OCI-LY7 (cell line): ENCODE data around the gene SNAI3. TPM values are rescaled to one million over a fixed set of nuclear protein-coding genes. Genes with fewer than 3 reads are reported as not detected.
"Not testable (repeated sequence)": the region's sequence is repeated elsewhere in the genome, so short reads cannot be mapped to it uniquely, and the experiment has no call there.

Experiments
- BruUV-seq: library from RNA; stranded (reverse); fragments of 400-500 nt; replicated peaks from 2 replicates; lab custom pipeline; 2021; lab: Mats Ljungman, UMichigan
- CTCF ChIA-PET: fragments of 300-600 bp; sonication (Branson Sonifier 250); formaldehyde crosslinking; loops from one replicate; lab custom pipeline; 2022; ENCODE audit warnings: antibody characterized with exemption; ENCODE audit not compliant: unreplicated experiment; lab: Charles Lee
- POLR2A ChIA-PET: fragments of 300-600 bp; sonication (Branson Sonifier 250); formaldehyde crosslinking; loops from one replicate; lab custom pipeline; 2022; ENCODE audit warnings: antibody characterized with exemption; lab: Charles Lee
- DNase-seq: peaks from one replicate; pipeline ENCODE4 v3.0.0-alpha.2; 2015; ENCODE audit warnings: low spot score
- H2AFZ ChIP-seq: fragments of 200-600 bp; sonication (generic), shearing (Covaris generic); 2 replicates; pipeline ENCODE4 v1.6.1; 2014; ENCODE audit warnings: mild to moderate bottlenecking, antibody characterized with exemption, low read length, moderate library complexity
- H3K27ac ChIP-seq: fragments of 200-600 bp; sonication (generic); 2 replicates; pipeline ENCODE4 v1.5.1; 2014; ENCODE audit warnings: mixed run types, low read depth, mild to moderate bottlenecking, moderate library complexity, low read length, inconsistent platforms; ENCODE audit not compliant: poor library complexity, severe bottlenecking
- H3K36me3 ChIP-seq: fragments of 200-600 bp; sonication (generic); 2 replicates; pipeline ENCODE4 v1.6.1; 2014; ENCODE audit warnings: mild to moderate bottlenecking, antibody characterized with exemption, low read length, moderate library complexity, mixed read lengths; ENCODE audit not compliant: insufficient read depth
- H3K4me1 ChIP-seq: fragments of 200-600 bp; sonication (generic); 2 replicates; pipeline ENCODE4 v1.5.1; 2014; ENCODE audit warnings: mild to moderate bottlenecking, low read length; ENCODE audit not compliant: insufficient read depth, poor library complexity, severe bottlenecking
- H3K4me2 ChIP-seq: fragments of 200-600 bp; sonication (generic); 2 replicates; pipeline ENCODE4 v1.6.1; 2014; ENCODE audit warnings: mild to moderate bottlenecking, low read length
- H3K4me3 ChIP-seq: fragments of 200-600 bp; sonication (generic); 2 replicates; pipeline ENCODE4 v1.5.1; 2014; ENCODE audit warnings: mild to moderate bottlenecking, low read depth, low read length; ENCODE audit not compliant: poor library complexity, severe bottlenecking
- H3K79me2 ChIP-seq: fragments of 200-600 bp; sonication (generic); 2 replicates; pipeline ENCODE4 v1.6.1; 2016; ENCODE audit warnings: low read depth, mild to moderate bottlenecking, low read length, moderate library complexity, mixed read lengths; ENCODE audit not compliant: insufficient read depth
- H3K9me2 ChIP-seq: fragments of 200-600 bp; sonication (generic); 2 replicates; pipeline ENCODE4 v1.6.1; 2016; ENCODE audit warnings: mild to moderate bottlenecking, low read length, mixed read lengths; ENCODE audit not compliant: insufficient read depth
- H3K9me3 ChIP-seq: fragments of 200-600 bp; sonication (generic); 2 replicates; pipeline ENCODE4 v1.6.1; 2014; ENCODE audit warnings: mild to moderate bottlenecking, mixed run types, low read length, mixed read lengths
- H4K20me1 ChIP-seq: fragments of 200-600 bp; sonication (generic); 2 replicates; pipeline ENCODE4 v1.6.1; 2014; ENCODE audit warnings: mild to moderate bottlenecking, antibody characterized with exemption, low read length, moderate library complexity, mixed read lengths; ENCODE audit not compliant: insufficient read depth
- CTCF ChIP-seq: fragments of 200-600 bp; sonication (generic); conservative IDR thresholded peaks from 2 replicates; pipeline ENCODE4 v1.5.1; 2014; ENCODE audit warnings: mild to moderate bottlenecking, antibody characterized with exemption, low read length, moderate library complexity, mixed read lengths
- EZH2phosphoT487 ChIP-seq: fragments of 200-600 bp; sonication (generic); IDR thresholded peaks from 2 replicates; pipeline ENCODE4 v1.6.1; 2018; ENCODE audit warnings: low read depth, borderline replicate concordance, mild to moderate bottlenecking, mixed run types, antibody characterized with exemption, low read length, moderate library complexity, mixed read lengths
- intact Hi-C: fragments of 100-400 bp; cut with micrococcal nuclease; formaldehyde crosslinking; loops from one replicate; pipeline ENCODE4 v1.10.0; 2022; ENCODE audit not compliant: unreplicated experiment
- total RNA-seq, 2 experiments: library from RNA; depleted of rRNA in 1 of 2; stranded (reverse); fragments of >200 nt in 1 of 2; shearing (Covaris generic) in 1 of 2; gene quantifications; 2 replicates each; pipeline ENCODE4 v1.2.3, GENCODE V29; 2014 to 2022

SNAI3 gene
- total RNA-seq, 2 experiments from 2014 or later: 3.1 to 3.3 TPM

- DNase-seq: no peak
- BruUV-seq: no TSS peak
- H3K9me3 ChIP-seq: no peaks in the 10 kb centered on the region
- H3K27ac ChIP-seq: no peak overlapping the region
- intact Hi-C loops: no loop called here
- ChIA-PET POLR2A (interaction anchor here (0.6 kb wide), 1 partner anchor 10 kb away, joined by 3 read pairs; the partner anchor contains the start of gene MVD), CTCF (no interaction called here)
- no peak overlapping the region for H2AFZ ChIP-seq
- H3K4me1 ChIP-seq: no peaks in the 10 kb centered on the region
- no peaks in the 10 kb centered on the region for H4K20me1 ChIP-seq
- H3K36me3 ChIP-seq: peaks cover 26% of the 10 kb centered on the region
- H3K9me2 ChIP-seq: no peaks in the 10 kb centered on the region
- no peak for TF ChIP-seq EZH2phosphoT487
- TF ChIP-seq CTCF: peak; percentile 42
- H3K79me2 ChIP-seq: no peaks in the 10 kb centered on the region
- no peak overlapping the region for H3K4me2 ChIP-seq
- H3K4me3 ChIP-seq: no peak overlapping the region
Measured at GRCh38 chr16:88672776-88673175, 13.5 kb downstream of the SNAI3 start.

- no peak for TF ChIP-seq CTCF
- no peak for TF ChIP-seq EZH2phosphoT487
- ChIA-PET POLR2A (no interaction called here), CTCF (no interaction called here)
- BruUV-seq: no TSS peak
- H3K4me1 ChIP-seq: no peaks in the 10 kb centered on the region
- no peaks in the 10 kb centered on the region for H3K79me2 ChIP-seq
- intact Hi-C loops: no loop called here
- H4K20me1 ChIP-seq: no peaks in the 10 kb centered on the region
- no peak overlapping the region for H2AFZ ChIP-seq
- no peaks in the 10 kb centered on the region for H3K9me3 ChIP-seq
- H3K27ac ChIP-seq: no peak overlapping the region
- H3K36me3 ChIP-seq: peaks cover 26% of the 10 kb centered on the region
- H3K4me3 ChIP-seq: no peak overlapping the region
- DNase-seq: no peak
- H3K4me2 ChIP-seq: no peak overlapping the region
- H3K9me2 ChIP-seq: no peaks in the 10 kb centered on the region
Measured at GRCh38 chr16:88671806-88672205, 14.5 kb downstream of the SNAI3 start.

GRCh38 chr16:88669980-88670379 lies 16.3 kb downstream of the SNAI3 start:
- no peak for TF ChIP-seq EZH2phosphoT487
- TF ChIP-seq CTCF: no peak
- no peak overlapping the region for H3K4me3 ChIP-seq
- POLR2A ChIA-PET: no interaction called here
- no peaks in the 10 kb centered on the region; the same call in 1 of the 2 replicates for H3K79me2 ChIP-seq
- CTCF ChIA-PET: no interaction called here
- H4K20me1 ChIP-seq: no peaks in the 10 kb centered on the region
- DNase-seq: no peak
- no peak overlapping the region for H2AFZ ChIP-seq
- no peak overlapping the region for H3K27ac ChIP-seq
- no peak overlapping the region for H3K4me2 ChIP-seq
- peaks cover 22% of the 10 kb centered on the region for H3K36me3 ChIP-seq
- peaks cover 11% of the 10 kb centered on the region for H3K4me1 ChIP-seq
- no peaks in the 10 kb centered on the region for H3K9me2 ChIP-seq
- intact Hi-C loops: loop anchor here (10.0 kb wide), 1 partner anchor 215 kb away; the partner anchor contains the start of gene ZFPM1
- H3K9me3 ChIP-seq: no peaks in the 10 kb centered on the region
- no TSS peak for BruUV-seq

- H3K9me2 ChIP-seq, DNase-seq, H3K27ac ChIP-seq, H3K4me3 ChIP-seq, POLR2A ChIA-PET, H3K79me2 ChIP-seq, H3K9me3 ChIP-seq, H3K4me2 ChIP-seq, CTCF ChIA-PET, H2AFZ ChIP-seq, BruUV-seq, H4K20me1 ChIP-seq: not testable (repeated sequence)
- H3K4me1 ChIP-seq: peaks cover 15% of the 10 kb centered on the region
- H3K36me3 ChIP-seq: peaks cover 22% of the 10 kb centered on the region
- intact Hi-C loops: loop anchor here (10.0 kb wide), 1 partner anchor 215 kb away; the partner anchor contains the start of gene ZFPM1
Measured at GRCh38 chr16:88669493-88669892, 16.8 kb downstream of the SNAI3 start.
